Activated T-cell treated with anti-CD3 and anti-CD28 coated beads for 1 hour (primary cell): ENCODE measurements around the gene PNPLA7.
"Not testable (repeated sequence)": the region's sequence is repeated elsewhere in the genome, so short reads cannot be mapped to it uniquely, and the experiment has no call there.

ENCODE experiments used
- DNase-seq: peaks from one replicate; pipeline ENCODE4 v3.0.0-alpha.2; 2020; ENCODE audit warnings: low read depth

The PNPLA7 gene

DNA sequence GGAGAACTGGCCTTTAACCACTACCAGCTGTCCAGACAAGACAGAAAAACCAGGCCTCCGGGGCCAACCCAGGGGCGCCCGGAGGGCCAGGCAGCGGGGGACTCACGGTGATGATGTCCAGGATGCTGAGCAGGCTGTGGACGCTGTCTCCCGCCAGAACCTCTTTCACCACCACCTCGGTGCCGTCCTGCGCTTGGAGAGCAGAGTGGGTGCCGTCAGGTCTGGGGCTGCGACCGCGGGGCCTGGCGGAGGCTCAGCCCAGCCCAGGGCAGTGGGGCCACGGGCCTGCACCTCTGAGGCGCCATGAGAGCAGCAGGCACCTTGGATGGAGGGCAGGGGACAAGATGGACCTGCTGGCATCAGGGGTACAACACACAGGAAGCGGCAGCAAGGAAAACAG is 9.7 kb downstream of the PNPLA7 start:
- no peak for DNase-seq

- no peak for DNase-seq
Observed at GRCh38 chr9:137538058-137538457, 12.1 kb downstream of the PNPLA7 start.

- not testable (repeated sequence) for DNase-seq
Observed at GRCh38 chr9:137536594-137537131, 13.5 kb downstream of the PNPLA7 start.

DNA sequence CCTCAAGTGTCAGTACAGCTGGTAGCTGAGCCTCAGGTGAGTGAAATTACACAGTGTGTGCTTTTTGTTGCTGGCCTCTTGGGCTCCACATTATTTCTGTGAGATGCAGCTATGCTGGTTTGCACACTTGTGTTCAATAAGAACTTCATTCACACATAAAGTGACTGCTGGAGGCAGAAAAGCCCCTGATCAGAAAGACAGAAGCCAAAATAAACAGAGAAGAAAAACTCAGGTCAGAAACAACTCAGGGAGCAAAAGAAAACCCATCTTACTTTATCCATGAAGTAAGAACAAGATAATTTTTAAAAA is 15.1 kb downstream of the PNPLA7 start:
- no peak for DNase-seq

DNA sequence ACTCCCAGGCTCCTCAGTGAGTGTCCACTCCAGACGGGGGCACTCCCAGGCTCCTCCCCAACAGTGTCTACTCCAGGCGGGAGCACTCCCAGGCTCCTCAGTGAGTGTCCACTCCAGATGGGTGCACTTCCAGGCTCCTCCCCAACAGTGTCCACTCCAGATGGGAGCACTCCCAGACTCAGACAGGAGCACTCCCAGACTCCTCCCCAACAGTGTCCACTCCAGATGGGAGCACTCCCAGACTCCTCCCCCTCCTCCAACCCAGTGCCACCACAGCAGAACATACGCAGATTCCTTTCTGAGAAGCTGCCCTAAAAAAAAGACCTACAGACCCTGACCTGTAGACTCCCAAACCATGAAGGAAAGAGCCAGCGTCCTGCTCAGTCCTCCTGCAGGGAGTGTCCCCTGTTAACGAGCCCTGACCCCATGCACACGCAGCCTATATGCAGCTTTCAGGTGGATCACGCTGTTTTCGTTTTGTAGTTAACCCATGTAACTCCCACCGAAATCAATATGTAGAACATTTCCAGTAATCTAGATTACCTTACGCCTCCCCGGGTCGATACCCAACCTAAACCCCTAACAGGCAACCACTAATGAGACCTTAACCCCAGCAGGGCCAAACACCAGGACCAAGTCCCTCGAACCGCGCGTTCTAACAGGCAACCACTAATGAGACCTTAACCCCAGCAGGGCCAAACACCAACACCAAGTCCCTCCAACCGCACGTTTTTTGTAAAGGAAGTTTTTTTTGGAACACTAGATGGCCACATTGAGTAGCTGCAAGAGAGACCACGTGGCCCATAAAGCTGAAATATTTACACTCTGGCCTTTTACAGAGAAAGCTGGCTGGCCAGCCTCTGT is 15.7 kb downstream of the PNPLA7 start:
- no peak for DNase-seq

DNA sequence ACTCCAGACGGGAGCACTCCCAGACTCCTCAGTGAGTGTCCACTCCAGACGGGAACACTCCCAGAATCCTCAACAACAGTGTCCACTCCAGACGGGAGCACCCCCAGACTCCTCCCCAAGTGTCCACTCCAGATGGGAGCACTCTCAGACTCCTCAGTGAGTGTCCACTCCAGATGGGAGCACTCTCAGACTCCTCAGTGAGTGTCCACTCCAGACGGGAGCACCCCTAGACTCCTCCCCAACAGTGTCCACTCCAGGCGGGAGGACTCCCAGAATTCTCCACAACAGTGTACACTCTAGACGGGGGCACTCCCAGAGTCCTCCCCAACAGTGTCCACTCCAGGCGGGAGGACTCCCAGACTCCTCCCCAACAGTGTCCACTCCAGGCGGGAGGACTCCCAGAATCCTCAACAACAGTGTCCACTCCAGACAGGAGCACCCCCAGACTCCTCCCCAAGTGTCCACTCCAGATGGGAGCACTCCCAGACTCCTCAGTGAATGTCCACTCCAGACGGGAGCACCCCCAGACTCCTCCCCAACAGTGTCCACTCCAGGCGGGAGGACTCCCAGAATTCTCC is 17.2 kb downstream of the PNPLA7 start:
- DNase-seq = not testable (repeated sequence)

DNA sequence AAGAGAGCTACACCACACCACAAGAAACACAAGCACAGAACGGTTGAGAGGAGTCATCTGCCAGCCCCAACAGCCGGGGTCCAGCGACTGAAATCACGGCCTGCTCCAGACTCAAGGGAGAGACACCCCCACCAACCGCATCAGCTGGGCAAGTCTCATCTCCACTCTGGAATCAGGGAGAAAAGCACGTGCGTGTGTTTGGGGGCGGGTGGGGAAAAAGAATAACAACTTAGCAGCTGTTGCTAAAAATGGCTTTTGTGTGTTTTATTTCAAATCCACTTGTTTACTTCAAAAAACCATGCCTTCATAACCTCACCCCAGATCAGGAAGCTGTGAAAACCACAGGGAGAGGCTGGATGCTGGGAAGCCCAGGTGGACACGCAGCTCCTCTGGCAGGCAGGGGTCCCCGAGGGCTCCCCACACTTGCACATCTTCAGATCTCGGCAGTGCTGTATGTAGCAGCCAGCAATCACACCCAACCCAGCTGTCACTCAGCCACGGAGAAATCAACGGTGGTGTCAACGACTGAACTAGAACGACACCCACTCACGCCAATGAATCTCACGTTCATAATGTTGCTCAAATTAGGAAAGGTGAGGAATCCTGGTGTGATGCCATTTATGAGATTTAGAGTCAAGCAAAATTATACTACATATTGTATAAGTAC is 19.0 kb downstream of the PNPLA7 start:
- no peak for DNase-seq

DNA sequence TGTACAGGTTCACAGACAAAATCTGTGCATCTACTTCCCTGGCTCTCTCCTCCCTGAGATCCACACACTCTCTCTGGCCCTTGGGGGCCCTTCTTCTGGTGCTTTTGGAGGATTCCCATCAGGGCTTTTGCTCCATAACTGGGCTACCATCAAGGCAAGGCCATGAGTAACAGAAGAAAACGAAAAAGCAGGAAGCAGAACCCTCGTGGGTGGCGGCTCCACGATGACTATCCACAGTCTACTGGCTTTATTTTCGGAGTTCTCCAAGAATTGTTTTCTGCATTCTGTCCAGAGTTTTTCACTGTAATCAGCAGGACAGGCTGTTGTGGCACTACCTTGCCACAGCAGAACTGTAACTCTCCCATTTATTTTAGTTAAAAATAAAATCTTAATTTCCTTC is 19.9 kb downstream of the PNPLA7 start:
- no peak for DNase-seq

DNA sequence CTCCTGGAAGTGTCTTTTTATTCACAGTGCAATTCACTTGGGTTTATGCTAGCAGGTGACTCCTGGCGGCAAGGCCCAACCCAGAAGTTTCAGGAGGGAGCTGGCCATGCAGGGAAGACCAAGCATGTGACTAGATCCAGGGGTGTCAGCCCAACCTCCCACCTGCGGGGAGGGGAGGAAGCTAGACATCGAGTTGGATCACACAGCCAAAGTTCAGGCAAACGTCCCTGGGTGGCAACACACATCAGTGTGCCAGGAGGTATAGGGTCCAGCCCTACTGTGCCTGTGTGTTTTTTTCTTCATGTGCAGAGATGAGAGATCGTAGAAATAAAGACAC is 25.3 kb downstream of the PNPLA7 start:
- no peak for DNase-seq

DNA sequence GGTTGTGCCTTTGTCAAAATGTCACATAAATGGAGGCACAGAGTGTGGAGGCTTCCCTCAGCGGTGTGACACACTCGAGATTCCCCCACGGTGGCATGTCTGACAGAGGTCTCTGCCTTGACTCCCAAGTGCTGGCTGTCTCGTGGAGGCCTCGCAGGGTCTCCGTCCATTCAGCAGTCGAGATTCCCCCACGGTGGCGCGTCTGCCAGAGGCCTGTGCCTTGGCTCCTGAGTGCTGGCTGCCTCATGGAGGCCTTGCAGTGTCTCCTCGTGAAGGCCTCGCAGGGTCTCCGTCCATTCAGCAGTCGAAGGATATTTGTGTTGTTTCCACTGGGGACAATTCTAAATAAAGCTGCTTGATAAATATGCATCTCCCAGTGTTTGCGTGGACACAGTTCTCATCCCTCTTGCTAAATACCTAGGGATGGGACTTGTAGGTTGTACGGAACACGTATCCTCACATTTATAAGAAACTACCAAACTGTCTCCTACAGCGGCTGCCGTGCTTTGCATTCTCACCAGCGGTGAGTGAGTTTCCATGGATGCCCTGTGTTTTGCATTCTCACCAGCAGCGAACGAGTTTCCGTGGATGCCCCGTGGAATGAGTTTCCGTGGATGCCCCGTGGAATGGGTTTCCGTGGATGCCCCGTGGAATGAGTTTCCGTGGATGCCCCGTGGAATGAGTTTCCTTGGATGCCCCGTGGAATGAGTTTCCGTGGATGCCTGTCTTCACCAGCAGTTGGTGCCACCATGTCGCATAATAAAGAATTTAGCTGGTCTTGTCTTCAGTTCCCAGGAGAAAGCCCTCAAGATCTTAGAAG is 25.8 kb downstream of the PNPLA7 start:
- no peak for DNase-seq

- DNase-seq = no peak
Observed at GRCh38 chr9:137522746-137523455, 27.3 kb downstream of the PNPLA7 start.

GRCh38 chr9:137521405-137521985 is 28.7 kb downstream of the PNPLA7 start:
- DNase-seq = no peak

DNA sequence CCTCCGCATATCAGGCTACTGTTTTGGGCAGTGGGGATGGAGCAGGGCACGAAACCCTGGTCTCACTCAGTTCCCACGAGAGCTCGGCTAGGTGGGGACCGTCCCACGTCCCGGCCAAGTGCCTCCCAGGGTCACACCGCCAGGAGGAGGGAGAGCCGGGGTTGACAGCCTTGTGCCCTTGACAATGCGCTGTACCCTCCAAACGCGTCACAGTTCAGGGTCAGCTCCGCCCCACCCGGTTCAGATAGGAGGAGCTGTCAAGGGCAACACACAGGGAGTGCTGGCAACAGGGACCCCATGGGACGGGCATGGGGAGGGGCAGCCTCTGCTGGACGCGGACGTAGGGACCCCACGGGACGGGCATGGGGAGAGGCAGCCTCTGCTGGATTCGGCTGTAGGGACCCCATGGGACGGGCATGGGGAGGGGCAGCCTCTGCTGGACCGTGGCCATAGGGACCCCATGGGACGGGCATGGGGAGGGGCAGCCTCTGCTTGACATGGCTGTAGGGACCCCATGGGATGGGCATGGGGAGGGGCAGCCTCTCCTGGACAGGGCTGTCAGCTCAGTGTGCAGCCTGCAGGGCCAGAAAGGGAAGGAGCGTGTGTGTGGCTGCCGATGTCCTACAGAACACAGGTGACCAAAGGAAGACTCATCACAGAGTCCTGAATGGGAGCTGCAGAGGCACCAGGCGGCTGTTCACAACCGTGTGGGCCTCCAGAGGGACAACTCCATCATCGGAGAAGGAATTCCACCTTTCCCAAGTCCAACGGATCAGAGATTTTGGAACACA is 29.4 kb downstream of the PNPLA7 start:
- no peak for DNase-seq

- DNase-seq = no peak
Observed at GRCh38 chr9:137519553-137519952, 30.6 kb downstream of the PNPLA7 start.

- not testable (repeated sequence) for DNase-seq
Observed at GRCh38 chr9:137518661-137519459, 31.3 kb downstream of the PNPLA7 start.

DNA sequence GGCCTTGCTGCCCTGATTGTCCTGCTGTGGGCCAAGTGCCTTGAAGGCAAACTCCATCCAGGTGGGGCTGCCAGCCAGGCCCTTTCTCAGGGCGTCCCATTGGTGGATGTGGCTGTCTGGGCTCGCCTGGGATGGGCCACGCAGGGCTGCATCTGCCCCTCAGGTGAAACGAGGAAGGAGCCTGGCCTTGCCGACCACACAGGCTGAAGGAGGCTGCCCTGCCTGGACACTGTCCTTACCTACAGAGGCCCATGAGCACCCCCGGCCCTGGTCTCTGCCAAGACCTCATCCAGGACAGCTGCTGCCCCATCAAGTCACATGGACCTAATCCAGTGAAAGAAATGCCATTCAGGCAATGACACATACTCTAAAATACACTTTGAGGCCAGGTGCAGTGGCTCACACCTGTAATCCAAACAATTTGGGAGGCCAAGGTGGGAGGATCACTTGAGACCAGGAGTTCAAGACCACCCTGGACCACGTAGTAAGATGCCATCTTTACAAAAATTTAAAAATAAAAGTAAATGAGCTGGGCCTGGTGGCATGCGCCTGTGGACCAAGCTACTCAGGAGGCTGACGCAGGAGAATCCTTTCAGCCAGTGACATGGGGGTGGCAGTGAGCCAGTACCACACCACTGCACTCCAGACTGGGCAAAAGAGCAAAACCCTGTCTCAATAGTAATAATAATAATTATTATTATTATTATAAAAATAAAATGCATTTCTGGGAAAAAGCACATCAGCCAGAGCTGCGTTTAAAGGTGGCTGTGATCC is 33.9 kb downstream of the PNPLA7 start:
- DNase-seq = no peak

- no peak for DNase-seq
Observed at GRCh38 chr9:137515338-137515724, 34.9 kb downstream of the PNPLA7 start.

DNA sequence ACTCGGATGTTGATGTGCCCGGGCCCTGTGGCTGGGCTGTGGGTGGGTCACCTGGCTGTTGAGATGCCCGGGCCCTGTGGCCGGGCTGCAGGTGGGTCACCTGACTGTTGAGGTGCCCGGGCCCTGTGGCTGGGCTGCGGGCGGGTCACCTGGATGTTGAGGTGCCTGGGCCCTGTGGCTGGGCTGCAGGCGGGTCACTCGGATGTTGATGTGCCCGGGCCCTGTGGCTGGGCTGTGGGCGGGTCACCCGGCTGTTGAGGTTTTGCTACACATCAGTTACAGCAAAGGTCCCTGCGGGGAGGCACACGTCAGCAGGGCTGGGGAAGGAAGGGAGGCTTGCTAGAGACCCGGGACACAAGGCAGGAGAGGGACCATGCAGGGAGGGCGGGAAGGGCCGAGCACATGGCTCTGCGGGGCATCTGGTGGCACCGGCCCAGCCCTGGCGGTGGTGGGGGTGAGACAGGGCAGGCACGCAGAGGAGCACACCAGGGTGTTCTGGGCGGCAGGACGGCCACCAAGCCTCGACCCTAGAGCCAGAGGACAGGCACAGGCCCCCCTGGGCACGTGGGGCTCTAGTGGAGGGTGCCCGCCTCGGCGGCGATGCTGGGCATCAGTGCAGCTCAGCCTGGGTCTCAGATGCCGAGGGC is 35.4 kb downstream of the PNPLA7 start:
- DNase-seq = no peak
